GM18498 (cell line): ENCODE results near the gene TMEM109.

Experiments used
- ATAC-seq: cut with Tn5 transposase; IDR thresholded peaks from one replicate; pipeline ENCODE4 v1.9.1; 2021; ENCODE audit warnings: mild to moderate bottlenecking, moderate library complexity; ENCODE audit not compliant: unreplicated experiment

The TMEM109 gene

DNA sequence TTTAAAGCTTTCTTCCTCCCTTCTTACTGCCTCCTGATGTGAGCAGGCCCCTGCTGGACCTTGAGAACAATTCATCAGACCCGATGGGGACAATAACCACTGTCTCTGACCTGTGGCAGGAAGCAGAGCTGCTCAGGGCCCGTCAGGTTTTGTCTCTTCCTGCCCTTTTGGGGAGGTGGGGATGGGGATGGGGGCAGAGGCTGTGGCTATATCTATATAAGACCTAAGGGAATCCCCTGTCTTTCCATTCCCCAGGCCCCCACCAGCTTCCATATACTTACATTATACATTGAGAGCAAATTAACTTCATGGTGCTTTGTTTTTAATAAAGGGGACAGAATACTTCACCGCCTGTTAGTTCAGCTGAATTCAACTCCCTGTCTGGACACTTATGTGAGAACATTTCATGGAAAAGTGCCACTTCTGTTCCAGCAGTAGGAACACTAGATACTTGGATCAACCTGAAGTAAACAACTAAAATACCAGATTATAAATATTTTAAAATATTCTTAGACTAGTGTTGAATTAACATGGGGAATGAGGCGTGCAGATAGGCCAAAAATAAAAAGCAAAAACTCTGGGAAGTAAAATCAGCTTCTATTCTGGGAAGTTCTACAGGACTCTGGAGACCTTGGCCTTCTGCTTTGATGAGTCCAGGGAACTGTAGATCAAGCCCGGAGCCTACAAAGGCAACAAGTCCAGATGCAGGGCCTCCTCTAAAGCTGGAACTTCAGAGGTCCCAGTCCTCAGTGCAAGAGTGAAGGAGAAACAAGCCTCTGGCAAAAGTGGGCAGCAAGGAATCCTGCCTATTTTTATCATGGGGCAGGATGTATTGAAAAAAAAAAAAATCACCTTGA, 35.5 kb upstream of the TMEM109 start:
- no peak for ATAC-seq

DNA sequence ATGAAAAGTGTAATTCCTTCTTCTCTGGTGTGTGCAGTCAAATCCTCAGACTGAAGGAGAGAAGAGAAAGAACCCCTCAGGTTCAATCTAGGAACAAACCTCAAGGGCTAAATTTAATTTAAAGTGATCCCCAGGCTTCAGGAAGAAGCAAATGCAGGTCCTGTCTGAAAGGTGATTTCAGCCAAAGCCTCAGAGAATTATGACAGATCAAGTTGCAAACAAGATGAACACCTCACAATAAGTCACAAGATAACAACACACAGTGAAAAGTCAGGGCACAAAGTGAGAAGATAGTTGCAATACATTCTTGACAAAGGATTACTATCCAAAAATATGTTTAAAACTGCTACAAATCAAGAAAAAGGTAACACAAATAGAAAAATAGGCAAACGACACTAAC, 34.9 kb upstream of the TMEM109 start:
- no peak for ATAC-seq

DNA sequence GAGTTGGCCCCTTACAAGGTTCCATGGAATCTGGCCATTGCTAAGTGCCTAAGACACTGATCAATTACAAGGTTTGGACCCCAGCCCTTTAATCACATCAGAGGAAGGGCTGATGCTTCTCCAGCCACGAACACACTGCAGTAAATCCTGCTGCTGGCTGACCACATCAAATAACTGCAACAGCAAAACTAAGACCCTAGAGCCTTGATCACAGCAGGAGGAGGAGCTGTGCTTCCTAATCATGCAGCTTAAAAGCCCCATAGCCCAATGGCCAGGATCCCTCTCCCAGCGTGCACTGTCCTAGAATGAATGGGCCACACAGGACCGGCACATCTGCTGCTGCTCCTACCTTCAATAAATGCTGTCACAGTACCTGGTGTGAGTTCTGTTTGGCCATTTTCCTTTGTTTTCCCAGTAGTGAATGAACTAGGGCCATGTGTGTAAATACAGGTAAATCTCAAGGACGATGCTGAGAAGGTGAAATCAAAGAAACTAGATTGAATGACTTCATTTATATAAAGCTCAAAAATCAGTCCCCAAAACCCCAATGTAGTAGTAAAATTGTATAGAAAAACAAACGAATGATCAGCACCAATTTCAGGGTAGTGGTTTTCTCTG, 33.9 kb upstream of the TMEM109 start:
- ATAC-seq: no peak

DNA sequence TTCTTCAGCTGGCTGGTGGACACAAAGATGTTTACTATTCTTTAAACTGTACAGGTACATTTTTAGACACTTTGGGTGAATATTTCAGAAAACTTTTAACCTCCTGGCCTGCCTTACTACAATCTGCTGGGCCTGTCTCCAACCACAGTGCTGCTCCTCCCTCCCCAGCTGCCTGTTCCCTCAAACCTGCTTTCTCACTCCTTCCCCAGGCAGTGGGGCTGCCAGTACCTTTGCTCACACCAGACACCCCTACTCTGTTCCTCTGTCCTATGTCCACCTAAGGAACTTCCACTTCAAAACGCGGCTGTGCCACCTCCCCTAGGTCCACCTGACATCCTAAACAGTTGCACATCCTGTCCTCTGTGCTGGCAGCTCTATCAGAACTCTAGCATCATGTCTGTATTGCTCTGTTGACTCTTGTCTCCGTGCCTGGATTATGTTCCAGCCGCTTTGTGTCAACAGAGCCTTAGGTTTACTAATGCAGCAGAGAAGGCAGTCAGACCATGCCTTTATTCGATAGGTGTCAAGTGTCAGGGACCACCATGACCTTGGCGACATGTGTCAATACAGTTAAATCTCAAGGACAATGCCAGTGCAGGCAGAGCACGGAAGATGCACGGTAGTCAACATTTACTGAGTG, 33.2 kb upstream of the TMEM109 start:
- no peak for ATAC-seq

DNA sequence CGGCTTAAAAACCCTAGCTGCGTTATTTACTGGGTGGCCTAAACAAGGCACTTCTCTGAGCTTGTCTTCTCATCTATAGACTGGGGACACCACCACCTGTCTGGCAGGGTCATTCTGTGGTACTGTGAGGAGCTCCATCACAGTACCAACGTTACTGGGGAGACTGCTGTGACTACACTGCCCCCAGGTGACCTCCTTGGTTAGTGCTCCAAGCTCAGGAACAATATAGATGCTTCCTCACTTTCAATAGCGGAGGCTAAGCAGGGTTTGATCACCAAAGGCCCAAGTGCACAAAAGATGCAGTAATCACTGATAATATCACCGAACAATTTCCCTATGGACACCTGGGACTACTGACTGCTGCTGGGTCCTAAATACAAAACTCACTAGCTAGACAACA, 26.4 kb upstream of the TMEM109 start:
- peak; percentile 59 for ATAC-seq

DNA sequence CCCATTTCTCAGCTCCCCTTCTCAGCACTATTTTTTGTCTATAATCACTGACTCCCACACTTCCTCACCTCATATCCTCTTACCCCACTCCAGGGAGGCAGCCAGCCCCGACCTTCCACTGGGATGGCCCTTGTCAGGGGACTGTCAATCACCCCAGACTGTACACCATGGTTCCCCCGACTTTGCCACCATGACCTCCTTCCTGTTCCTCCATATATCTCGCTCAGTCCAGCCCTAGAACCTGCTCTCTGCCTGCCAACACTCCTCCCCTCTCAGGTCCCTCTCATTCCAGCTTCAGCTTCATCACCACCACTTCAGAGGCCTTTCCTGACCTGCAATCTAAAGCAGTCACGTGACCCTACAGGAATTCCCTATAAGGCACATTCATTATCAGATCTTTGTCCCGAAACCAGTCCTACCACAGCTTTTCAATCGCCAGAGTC, 24.1 kb upstream of the TMEM109 start:
- no peak for ATAC-seq

DNA sequence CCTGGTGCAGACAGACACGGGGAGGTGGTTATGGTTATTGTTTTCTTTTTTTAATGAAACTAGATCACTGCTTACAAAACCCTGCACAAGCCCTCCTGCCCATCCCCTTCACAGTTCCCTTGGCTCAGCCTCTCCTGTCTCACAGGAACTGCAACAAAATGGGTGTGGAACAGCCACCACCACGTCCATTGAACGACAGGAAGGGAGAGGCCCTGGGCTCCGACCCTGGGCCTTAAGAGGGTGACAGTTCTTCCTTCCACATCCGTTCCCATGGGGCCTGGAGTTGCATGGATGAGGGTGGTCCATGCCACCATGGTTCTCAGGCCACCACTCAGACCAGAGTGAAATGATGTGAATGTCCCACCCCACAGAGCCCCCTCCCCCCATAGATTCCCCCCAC, 23.3 kb upstream of the TMEM109 start:
- ATAC-seq: no peak

DNA sequence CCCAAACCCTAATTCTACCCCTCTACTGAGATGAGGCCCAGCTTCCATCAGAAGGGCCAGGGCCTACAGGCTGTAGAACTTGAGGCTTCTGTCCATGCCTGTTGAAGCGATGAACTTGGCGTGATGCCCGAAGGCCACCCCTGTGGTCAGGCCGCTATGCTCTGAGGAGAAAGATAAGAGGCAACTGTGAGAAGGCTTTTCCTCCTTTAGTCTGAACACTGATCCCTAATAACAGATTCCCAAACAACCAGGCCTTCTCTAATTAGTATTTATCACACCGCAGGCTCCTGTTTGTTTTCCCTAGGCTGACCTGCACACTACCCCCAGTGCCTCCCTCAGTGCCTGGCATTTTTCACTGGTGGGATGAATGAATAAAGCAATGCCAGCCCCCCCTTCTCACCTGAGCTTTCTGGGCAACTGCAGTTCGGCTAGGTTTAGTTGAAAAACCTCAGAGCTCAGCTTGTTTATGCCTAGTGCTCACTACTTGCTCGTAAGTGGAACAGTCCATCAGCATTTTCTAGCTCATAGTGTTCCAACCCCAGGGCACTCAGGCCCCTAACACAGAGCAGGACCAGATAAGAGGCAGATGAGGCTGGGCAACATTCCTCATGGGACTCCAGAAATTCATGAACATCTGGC, 22.7 kb upstream of the TMEM109 start:
- no peak for ATAC-seq

DNA sequence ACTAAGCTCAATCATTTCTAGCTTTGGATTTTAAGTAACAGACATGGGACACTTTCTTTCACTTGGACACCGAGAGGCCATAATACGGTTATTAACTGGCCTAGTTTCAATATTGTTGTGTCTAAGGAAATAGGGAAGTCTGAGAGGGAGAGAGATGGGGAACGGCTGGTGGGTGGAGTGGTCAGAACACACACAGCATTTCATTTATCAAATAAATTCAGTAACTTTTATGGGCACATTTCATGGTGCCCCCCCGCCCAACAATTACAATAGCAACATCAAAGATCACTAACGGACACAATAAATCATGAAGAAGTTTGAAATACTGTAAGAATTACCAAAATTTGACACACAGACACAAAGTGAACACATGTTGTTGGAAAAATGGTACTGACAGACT, 18.3 kb upstream of the TMEM109 start:
- ATAC-seq: no peak

DNA sequence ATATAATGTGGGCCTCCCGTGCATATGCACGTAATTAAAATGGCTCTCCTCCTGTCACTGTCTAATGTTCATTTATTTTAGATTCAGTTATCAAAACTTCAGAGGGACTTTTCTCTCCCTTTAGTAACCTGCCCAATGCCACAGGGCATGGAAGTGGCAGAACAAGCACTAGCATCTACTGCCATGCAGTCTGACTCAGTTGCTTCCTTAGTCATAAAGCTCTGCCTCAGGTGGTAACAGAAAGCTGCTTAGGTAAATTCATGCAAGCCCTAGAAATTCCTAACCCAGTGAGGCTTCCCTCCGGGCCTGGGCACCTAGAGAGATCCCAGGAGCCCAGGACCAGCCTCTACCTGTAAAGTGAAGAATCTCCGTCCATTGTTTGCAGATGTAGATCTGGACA, 16.5 kb upstream of the TMEM109 start:
- no peak for ATAC-seq

DNA sequence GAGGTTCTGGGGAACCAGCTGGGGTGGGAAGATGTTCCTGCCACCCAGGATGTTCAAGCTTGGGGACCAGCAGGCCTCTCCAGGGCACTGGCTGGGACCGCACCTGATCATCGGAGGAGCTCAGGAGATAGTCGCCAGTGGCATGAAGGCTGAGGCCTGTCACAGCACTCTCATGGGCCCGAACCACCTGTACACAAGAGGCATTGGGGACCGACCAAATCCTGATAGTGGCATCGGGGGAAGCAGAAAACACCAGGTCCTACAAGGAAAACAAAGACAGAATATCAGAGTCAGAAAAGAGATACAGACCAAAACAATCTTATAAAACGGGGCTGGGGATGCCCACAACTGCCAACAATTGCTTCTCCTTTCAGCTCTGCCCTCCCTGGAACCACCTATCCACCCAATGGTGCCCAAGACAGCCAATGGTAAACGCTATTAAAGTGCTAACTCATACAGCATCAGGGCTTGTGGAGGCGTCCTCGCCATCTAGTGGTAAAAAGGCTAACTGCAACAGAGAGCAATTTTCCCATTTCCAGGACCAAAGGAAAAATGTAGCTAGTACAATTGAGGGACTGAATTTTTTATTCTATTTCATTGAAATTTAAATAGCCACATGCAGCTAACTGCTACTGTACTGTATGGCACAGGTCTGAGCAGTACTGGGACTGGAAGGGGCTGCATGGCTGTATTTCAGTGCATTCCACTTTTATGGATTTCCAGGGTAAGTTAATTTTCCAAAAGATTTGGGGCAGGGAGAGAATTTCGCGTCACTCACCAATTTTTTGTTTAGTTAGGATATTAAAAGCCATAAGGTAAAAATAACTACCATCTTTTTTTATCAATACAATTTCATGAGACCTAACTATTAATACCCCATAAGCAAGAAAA, 14.7 kb upstream of the TMEM109 start:
- ATAC-seq: peak; percentile 62

DNA sequence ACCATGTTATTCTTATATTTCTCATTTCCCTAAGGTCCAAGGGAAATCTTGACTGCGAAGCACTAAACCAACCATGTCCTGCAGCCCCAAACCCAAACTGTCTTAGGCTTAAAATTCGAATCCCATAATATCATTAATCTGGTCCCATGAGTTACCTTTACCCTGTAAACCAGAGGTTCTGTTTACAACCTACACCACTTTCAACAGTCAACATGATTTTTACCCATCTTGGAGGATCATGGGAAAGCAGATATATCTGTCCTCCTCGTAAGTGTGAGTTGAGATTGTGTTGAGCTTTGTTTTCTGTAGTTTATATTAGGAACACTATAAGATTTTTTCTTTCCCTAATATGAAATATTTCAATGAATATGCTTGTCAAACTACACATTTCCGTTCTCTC, 14.0 kb upstream of the TMEM109 start:
- no peak for ATAC-seq

DNA sequence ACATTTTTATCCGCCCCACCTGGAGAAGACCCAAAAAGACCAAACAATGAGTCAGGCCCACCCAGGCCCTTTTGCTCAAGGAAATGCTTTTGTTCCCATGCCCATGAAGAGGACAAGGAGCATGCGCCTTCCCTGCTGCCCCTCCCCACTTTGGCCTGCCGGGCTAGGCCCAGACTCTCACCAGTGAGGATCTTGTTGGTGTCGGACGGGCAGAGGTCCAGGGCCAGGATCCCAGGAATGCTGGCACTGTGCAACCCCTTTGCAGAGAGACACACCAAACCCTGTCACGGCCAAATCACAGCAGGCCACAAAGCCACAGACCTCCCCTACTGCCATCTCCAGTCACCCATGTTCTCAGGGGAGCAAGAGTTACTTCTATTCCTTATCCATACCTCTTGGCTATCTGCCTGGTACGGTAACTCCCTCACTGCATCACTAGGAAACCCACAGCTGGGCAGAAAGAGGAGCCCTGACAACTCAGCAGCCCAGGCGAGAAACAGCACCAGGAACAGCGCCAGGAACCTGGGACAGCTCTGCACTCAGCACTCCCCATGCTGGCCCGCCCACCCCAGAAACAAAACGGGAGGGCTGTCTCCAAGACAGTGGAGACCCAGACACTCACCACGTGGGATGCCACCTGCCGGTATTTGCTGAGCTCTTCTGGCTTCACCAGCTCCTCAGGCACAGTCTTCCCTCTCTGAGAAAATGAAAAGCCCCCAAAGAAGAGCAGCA, 13.1 kb upstream of the TMEM109 start:
- no peak for ATAC-seq

DNA sequence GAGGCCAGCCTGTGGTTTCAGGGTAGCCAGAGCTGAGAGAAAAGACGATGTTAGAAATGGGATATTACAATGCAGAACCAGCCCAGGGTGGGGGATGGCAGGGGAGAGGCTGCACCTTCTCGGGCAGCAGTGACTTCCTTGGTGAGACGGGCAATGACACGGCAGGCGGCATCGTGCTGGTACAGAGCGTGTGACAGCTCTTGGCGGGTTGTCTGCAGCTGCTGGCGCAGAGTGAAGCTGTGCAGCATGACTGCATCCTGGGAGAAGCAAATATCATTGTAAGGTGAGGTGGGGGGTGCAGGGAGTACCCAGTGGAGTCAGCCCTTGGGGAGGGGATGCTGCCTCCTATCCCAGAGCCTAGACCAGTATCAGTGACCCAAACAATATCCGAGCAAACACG, 11.3 kb upstream of the TMEM109 start:
- ATAC-seq: no peak

DNA sequence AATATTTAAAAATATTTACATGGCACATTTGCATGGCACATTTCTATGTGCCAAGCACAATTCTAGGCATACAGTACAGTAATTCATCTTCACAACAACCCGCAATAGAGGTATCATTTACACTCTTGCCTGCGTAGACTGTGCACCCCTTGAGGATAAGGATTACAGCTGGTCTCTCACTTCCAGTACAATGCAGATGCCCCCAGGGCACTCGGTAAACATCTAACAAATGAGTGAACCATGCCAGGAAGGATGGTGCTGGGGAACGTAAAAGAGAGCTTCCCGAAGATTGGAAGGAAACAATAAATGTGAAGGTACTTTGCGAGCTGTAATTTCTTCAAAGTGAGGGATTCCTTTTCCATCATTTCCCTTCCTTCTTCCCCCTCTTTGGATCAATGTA, 8.9 kb upstream of the TMEM109 start:
- ATAC-seq: no peak

DNA sequence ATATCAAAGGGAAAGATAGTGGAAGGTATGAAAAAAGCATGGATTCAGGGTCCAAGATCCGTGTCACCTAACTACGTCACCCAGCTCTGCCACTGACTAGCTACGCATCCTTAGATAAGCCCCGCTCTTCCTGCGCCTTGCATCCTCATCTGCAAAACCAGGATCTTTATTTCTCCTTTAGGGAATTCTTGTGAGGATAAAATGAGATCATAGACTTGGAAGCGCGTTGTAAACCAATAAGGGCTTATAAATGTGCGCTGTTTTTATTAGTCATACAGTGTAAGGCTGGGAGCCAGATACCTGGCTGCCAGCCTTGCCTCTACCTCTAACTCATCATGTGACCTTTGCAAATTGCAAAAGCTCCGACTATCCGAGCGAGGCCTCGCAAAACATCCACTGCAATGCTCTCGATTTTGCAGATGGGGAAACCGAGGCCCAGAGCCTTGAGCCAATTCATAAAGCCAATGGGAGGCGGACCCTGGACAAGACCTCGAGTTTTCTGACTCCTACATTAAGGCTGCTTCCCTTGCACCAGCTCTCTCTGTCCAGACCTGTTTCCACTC, 8.3 kb upstream of the TMEM109 start:
- ATAC-seq: no peak

DNA sequence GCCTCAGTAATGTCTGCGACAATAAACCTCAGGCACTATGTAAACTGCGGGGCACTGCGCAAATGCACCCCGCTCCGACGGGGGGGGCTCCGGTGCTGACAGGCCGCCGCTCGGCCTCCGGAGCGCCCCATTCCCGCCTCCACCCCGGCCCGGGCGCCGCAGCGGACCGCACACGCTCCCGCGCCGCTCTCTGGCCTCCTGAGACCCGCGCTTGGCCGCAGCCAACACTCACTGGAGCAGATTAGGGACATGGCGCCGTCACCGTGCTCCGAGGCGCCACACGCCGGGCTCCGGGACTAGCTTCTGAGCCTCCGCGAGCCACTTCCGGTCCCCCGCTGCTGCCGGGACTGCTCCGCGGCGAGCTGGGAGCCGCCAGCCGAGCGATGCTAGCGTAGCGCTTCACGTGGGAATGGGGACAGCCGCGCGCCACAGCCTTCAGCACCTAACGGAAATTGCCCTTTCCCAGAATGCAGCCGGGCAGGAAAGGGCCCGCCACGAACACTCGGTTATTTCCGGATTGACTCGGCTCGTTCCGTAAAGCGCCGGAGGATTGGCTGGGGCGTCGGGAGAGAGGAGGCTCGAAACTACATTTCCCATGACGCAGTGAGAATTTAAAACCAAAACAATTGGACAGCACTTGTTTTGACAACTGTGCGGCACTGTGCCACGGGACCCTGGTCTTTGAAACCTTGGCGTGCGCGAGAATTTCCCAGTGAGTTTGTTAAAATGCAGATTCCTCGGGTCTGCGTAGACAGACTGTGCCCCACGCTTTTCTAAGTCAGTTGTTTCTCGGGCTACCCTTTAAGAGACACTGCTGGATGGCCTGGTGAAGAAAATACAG, 7.6 kb upstream of the TMEM109 start, which contains the start of gene PRPF19:
TSS of gene PRPF19 (minus strand) at position 454 of the 841 bp plus-strand sequence. CDS start at position 251, 203 bp downstream.
- ATAC-seq: peak; percentile 73

DNA sequence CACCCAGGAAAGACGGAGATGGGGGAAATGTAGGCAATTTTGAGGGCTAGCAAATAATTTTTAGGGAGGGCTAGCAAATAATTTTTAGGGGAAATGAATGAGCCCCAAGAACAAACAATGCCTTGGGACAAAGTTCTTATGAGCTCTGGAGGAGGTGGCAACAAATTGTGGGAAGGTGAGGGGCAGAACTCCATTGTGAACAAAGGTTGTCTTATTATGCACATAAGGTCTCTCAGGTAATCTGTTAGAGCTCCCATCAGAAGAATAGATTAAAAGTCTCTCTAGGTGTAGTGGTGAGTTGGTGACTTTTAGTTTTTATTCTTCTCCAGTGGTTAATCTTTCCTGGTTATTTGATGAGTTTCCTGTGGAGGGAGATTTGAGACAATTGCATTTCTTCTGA, 5.2 kb upstream of the TMEM109 start:
- no peak for ATAC-seq
